ENCODE results near the gene COL4A2.

COL4A2 gene

GRCh38 chr13:110281736-110282135 lies 25.3 kb upstream of the COL4A2 start:
- Histone ChIP-seq H3K4me1 (ENCODE audit: control insufficient read depth, insufficient read depth, low read length) (no peaks in the 10 kb centered on the region), H3K36me3 (ENCODE audit: control insufficient read depth in 2 of 2, insufficient read depth in 1 of 2, low read length in 2 of 2) (no peaks in the 10 kb centered on the region), H3K27ac (ENCODE audit: extremely low read depth, low read depth, low read length) (no peak overlapping the region), H3K9me3 (ENCODE audit: control insufficient read depth, insufficient read depth, low read depth, low read length) (no peaks in the 10 kb centered on the region), H3K4me3 (ENCODE audit: low read depth, low read length) (no peak overlapping the region)
- POLR2A ChIA-PET, result no interaction called here
- CTCF ChIA-PET, result no interaction called here
- TF ChIP-seq ZBTB17 (tag by site-specific recombination; IDR thresholded peaks at IDR 0.05) (no peak), ZNF549 (tag by site-specific recombination; IDR thresholded peaks at IDR 0.05) (no peak), ZNF280C (tag by site-specific recombination; IDR thresholded peaks at IDR 0.05) (no peak), ZNF175 (tag by site-specific recombination; IDR thresholded peaks at IDR 0.05) (no peak)

- H3K4me1 ChIP-seq (ENCODE audit: control insufficient read depth, insufficient read depth, low read length), result no peaks in the 10 kb centered on the region
- no peaks in the 10 kb centered on the region for H3K36me3 ChIP-seq (ENCODE audit: control insufficient read depth in 2 of 2, insufficient read depth in 1 of 2, low read length in 2 of 2)
- no peak overlapping the region for H3K4me3 ChIP-seq (ENCODE audit: low read depth, low read length)
- ChIA-PET POLR2A (no interaction called here), CTCF (no interaction called here)
- no peak overlapping the region for H3K27ac ChIP-seq (ENCODE audit: extremely low read depth, low read depth, low read length)
- no peaks in the 10 kb centered on the region for H3K9me3 ChIP-seq (ENCODE audit: control insufficient read depth, insufficient read depth, low read depth, low read length)
- TF ChIP-seq ZNF19 (tag by site-specific recombination; IDR thresholded peaks at IDR 0.05; ENCODE audit: low read depth) (no peak), KLF1 (tag by site-specific recombination; IDR thresholded peaks at IDR 0.05) (no peak), ZNF302 (tag by site-specific recombination; IDR thresholded peaks at IDR 0.05; ENCODE audit: low read depth) (no peak), ZNF138 (tag by site-specific recombination; IDR thresholded peaks at IDR 0.05; ENCODE audit: borderline replicate concordance) (no peak), ZSCAN18 (tag by site-specific recombination; IDR thresholded peaks at IDR 0.05) (no peak), GLI2 (tag by site-specific recombination; IDR thresholded peaks at IDR 0.05; ENCODE audit: borderline replicate concordance, low read depth) (no peak), ZNF544 (tag by site-specific recombination; IDR thresholded peaks at IDR 0.05) (no peak), ZNF280C (tag by site-specific recombination; IDR thresholded peaks at IDR 0.05) (no peak), HOXD13 (CRISPR knock-in tag; IDR thresholded peaks at IDR 0.05; ENCODE audit: borderline replicate concordance) (no peak), ZNF140 (tag by site-specific recombination; IDR thresholded peaks at IDR 0.05) (no peak), OVOL3 (tag by site-specific recombination; IDR thresholded peaks at IDR 0.05) (no peak), GLIS2 (tag by site-specific recombination; IDR thresholded peaks at IDR 0.05) (no peak), ZBTB49 (tag by site-specific recombination; IDR thresholded peaks at IDR 0.05; ENCODE audit: low read depth) (no peak), ZNF202 (tag by site-specific recombination; IDR thresholded peaks at IDR 0.05; ENCODE audit: borderline replicate concordance) (no peak), ZNF112 (tag by site-specific recombination; IDR thresholded peaks at IDR 0.05) (no peak), ZNF514 (tag by site-specific recombination; IDR thresholded peaks at IDR 0.05) (no peak), KLF16 (tag by site-specific recombination; IDR thresholded peaks at IDR 0.05) (no peak), ZNF560 (tag by site-specific recombination; IDR thresholded peaks at IDR 0.05; ENCODE audit: borderline replicate concordance) (no peak), PRDM1 (tag by site-specific recombination; IDR thresholded peaks at IDR 0.05) (no peak), ZNF214 (tag by site-specific recombination; IDR thresholded peaks at IDR 0.05; ENCODE audit: borderline replicate concordance) (no peak)
These were observed 24.7 kb upstream of the COL4A2 start for GRCh38 chr13:110282316-110282841.
